ENCODE data around the gene GALNTL6. TPM values are rescaled to one million over a fixed set of nuclear protein-coding genes. Genes with fewer than 3 reads are reported as not detected.

The GALNTL6 gene
- polyA plus RNA-seq, 1 donor (not counting 4 experiments of a cell fraction or from before 2014, with no cell fraction given): not detected

GRCh38 chr4:172599554-172599953 lies 786.4 kb downstream of the GALNTL6 start:
- H3K4me2 ChIP-seq (ENCODE audit: control insufficient read depth, extremely low read depth, insufficient read depth, low read depth, low read length): no peak overlapping the region
- no peaks in the 10 kb centered on the region for H4K20me1 ChIP-seq (ENCODE audit: control insufficient read depth, extremely low read depth, insufficient read depth, low read length)
- no peak for DNase-seq (ENCODE audit: low read depth, low spot score)
- no peak overlapping the region for H2AFZ ChIP-seq (ENCODE audit: control insufficient read depth, low read length)
- no peaks in the 10 kb centered on the region for H3K9me3 ChIP-seq (ENCODE audit: control insufficient read depth, low read depth, low read length)
- TF ChIP-seq EZH2 (IDR thresholded peaks at IDR 0.05; ENCODE audit: low read length): no peak
- TF ChIP-seq CTCF (optimal IDR thresholded peaks at IDR 0.05 in 1 of 3, IDR thresholded peaks at IDR 0.05 in 1 of 3, conservative IDR thresholded peaks at IDR 0.05 in 1 of 3; ENCODE audit: extremely low read depth in 1 of 3, insufficient read depth in 2 of 3, low read length in 3 of 3): no peak
- no peaks in the 10 kb centered on the region for H3K9me1 ChIP-seq (ENCODE audit: control insufficient read depth, extremely low read depth, insufficient read depth, low read length)
- no peak for FAIRE-seq
- no peak overlapping the region for H3K4me3 ChIP-seq (ENCODE audit: control insufficient read depth in 2 of 3, extremely low read depth in 1 of 3, insufficient read depth in 2 of 3, low read depth in 1 of 3, low read length in 3 of 3)
- no peaks in the 10 kb centered on the region for H3K36me3 ChIP-seq (ENCODE audit: control insufficient read depth in 2 of 2, extremely low read depth in 1 of 2, insufficient read depth in 2 of 2, low read length in 2 of 2)
- H3K9ac ChIP-seq (ENCODE audit: control insufficient read depth, extremely low read depth, insufficient read depth, low read length): no peak overlapping the region
- H3K4me1 ChIP-seq (ENCODE audit: control insufficient read depth, extremely low read depth, insufficient read depth, low read length): no peaks in the 10 kb centered on the region
- dilution Hi-C loops (cut with MboI; ENCODE audit: extremely low pct_ligation_motif_present, low sequenced_read_pairs): no loop called here
- H3K79me2 ChIP-seq (ENCODE audit: control insufficient read depth, insufficient read depth, low read length): no peaks in the 10 kb centered on the region
- no peaks in the 10 kb centered on the region for H3K27me3 ChIP-seq (ENCODE audit: control insufficient read depth, extremely low read depth, insufficient read depth, low read length)
- H3K27ac ChIP-seq (ENCODE audit: control insufficient read depth, insufficient read depth, low read length): no peak overlapping the region

DNA sequence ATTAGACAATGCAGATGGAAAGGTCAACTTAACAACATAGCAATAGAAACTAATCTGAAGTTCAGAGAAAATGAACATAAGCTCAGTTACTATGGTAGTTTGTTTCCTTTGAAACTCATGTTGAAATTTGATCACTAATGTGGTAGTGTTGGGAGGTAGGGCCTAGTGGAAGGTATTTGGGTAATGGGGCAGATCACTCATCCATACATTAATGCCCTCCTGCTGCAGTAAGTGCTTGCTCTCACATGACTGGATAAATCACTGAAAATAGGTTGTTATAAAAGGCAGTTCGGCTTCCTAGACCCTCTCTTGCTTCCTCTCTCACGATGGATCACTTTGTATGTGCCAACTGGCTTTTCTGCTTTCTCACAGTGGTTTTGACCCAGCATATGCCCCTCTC lies 788.0 kb downstream of the GALNTL6 start:
- no peaks in the 10 kb centered on the region for H4K20me1 ChIP-seq (ENCODE audit: control insufficient read depth, extremely low read depth, insufficient read depth, low read length)
- no peak for FAIRE-seq
- dilution Hi-C loops (cut with MboI; ENCODE audit: extremely low pct_ligation_motif_present, low sequenced_read_pairs): no loop called here
- H3K79me2 ChIP-seq (ENCODE audit: control insufficient read depth, insufficient read depth, low read length): no peaks in the 10 kb centered on the region
- H3K36me3 ChIP-seq (ENCODE audit: control insufficient read depth in 2 of 2, extremely low read depth in 1 of 2, insufficient read depth in 2 of 2, low read length in 2 of 2): no peaks in the 10 kb centered on the region
- H3K9me1 ChIP-seq (ENCODE audit: control insufficient read depth, extremely low read depth, insufficient read depth, low read length): no peaks in the 10 kb centered on the region
- no peak for TF ChIP-seq EZH2 (IDR thresholded peaks at IDR 0.05; ENCODE audit: low read length)
- TF ChIP-seq CTCF (optimal IDR thresholded peaks at IDR 0.05 in 1 of 3, IDR thresholded peaks at IDR 0.05 in 1 of 3, conservative IDR thresholded peaks at IDR 0.05 in 1 of 3; ENCODE audit: extremely low read depth in 1 of 3, insufficient read depth in 2 of 3, low read length in 3 of 3): no peak
- H2AFZ ChIP-seq (ENCODE audit: control insufficient read depth, low read length): no peak overlapping the region
- no peak for DNase-seq (ENCODE audit: low read depth, low spot score)
- H3K4me1 ChIP-seq (ENCODE audit: control insufficient read depth, extremely low read depth, insufficient read depth, low read length): no peaks in the 10 kb centered on the region
- H3K9ac ChIP-seq (ENCODE audit: control insufficient read depth, extremely low read depth, insufficient read depth, low read length): no peak overlapping the region
- H3K4me3 ChIP-seq (ENCODE audit: control insufficient read depth in 2 of 3, extremely low read depth in 1 of 3, insufficient read depth in 2 of 3, low read depth in 1 of 3, low read length in 3 of 3): no peak overlapping the region
- H3K27ac ChIP-seq (ENCODE audit: control insufficient read depth, insufficient read depth, low read length): no peak overlapping the region
- H3K9me3 ChIP-seq (ENCODE audit: control insufficient read depth, low read depth, low read length): no peaks in the 10 kb centered on the region
- no peak overlapping the region for H3K4me2 ChIP-seq (ENCODE audit: control insufficient read depth, extremely low read depth, insufficient read depth, low read depth, low read length)
- H3K27me3 ChIP-seq (ENCODE audit: control insufficient read depth, extremely low read depth, insufficient read depth, low read length): no peaks in the 10 kb centered on the region

Data from keratinocyte (primary cell).